ENCODE results near the gene CABP2.

DNA sequence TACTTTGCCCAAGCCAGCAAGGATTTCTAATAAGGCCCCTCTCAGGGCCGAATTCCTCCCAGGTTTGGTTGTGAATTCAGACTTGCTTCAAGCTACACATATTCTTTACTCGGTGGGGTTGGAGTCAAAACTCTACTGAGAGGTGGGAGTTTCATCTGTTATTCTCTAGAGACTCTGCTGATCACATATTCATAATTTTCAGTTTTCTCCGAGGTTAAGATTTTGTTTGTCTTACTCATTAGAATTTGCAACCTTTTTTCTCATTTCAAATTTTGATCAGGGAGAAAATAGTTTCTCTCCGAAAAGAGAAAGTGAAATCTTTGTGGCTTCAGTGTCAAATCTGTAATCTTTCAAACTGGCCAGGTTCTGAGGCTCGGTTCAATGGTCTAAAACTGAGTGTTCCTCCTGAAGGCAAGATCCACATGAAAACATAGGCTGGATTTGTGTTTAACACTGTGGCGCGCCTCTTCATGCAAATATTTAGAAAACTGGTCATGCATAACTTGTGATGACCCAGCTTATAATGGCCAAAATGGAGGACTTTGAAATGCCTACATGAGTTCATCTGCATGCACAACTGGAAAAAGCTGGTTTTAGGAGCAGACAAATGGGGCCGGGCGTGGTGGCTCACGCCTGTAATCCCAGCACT, 38.8 kb upstream of the CABP2 start:
- TF ChIP-seq CTCF (IDR thresholded peaks at IDR 0.05) = no peak
- TF ChIP-seq ZFX (IDR thresholded peaks at IDR 0.05; ENCODE audit: borderline replicate concordance) = no peak

Data from 22Rv1 (cell line).